ENCODE results near the gene FOS. TPM values are rescaled to one million over a fixed set of nuclear protein-coding genes. Genes with fewer than 3 reads are reported as not detected.

FOS gene
- total and polyA plus RNA-seq, 12 donors, result 47.9 to 393 (median 118) TPM

GRCh38 chr14:75329369-75329768, 50.7 kb downstream of the FOS start:
- H3K9me3 ChIP-seq (replicated peaks in 1 of 3), result no peaks in the 10 kb centered on the region
- H3K4me3 ChIP-seq, result no peak overlapping the region
- no peaks in the 10 kb centered on the region for H3K36me3 ChIP-seq (replicated peaks in 1 of 2)
- intact Hi-C loops (cut with DNase I), result no loop called here
- H3K27me3 ChIP-seq, result no peaks in the 10 kb centered on the region
- no peak for DNase-seq
- H3K4me1 ChIP-seq (replicated peaks in 1 of 2), result peaks cover 3 to 7% of the 10 kb centered on the region in 2 donors
- TF ChIP-seq, protein P1, sequence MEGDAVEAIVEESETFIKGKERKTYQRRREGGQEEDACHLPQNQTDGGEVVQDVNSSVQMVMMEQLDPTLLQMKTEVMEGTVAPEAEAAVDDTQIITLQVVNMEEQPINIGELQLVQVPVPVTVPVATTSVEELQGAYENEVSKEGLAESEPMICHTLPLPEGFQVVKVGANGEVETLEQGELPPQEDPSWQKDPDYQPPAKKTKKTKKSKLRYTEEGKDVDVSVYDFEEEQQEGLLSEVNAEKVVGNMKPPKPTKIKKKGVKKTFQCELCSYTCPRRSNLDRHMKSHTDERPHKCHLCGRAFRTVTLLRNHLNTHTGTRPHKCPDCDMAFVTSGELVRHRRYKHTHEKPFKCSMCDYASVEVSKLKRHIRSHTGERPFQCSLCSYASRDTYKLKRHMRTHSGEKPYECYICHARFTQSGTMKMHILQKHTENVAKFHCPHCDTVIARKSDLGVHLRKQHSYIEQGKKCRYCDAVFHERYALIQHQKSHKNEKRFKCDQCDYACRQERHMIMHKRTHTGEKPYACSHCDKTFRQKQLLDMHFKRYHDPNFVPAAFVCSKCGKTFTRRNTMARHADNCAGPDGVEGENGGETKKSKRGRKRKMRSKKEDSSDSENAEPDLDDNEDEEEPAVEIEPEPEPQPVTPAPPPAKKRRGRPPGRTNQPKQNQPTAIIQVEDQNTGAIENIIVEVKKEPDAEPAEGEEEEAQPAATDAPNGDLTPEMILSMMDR (IDR thresholded peaks at IDR 0.05), result no peak
- no peak for TF ChIP-seq POLR2A (IDR thresholded peaks at IDR 0.05)
- H3K27ac ChIP-seq, result no peak overlapping the region

GRCh38 chr14:75331471-75331870, 52.8 kb downstream of the FOS start:
- TF ChIP-seq, protein P1 (IDR thresholded peaks at IDR 0.05), result no peak
- TF ChIP-seq POLR2A (IDR thresholded peaks at IDR 0.05), result no peak
- H3K4me1 ChIP-seq (replicated peaks in 1 of 2), result peaks cover 15 to 16% of the 10 kb centered on the region in 2 donors
- H3K27me3 ChIP-seq, result no peaks in the 10 kb centered on the region
- H3K4me3 ChIP-seq, result no peak overlapping the region
- H3K9me3 ChIP-seq (replicated peaks in 1 of 3), result no peaks in the 10 kb centered on the region
- WGBS, 4 donors, result 81 to 92% (median 88%) methylated on average over 1 of the region's 1 CpG
- H3K36me3 ChIP-seq (replicated peaks in 1 of 2), result no peaks in the 10 kb centered on the region
- DNase-seq, result no peak
- no peak overlapping the region for H3K27ac ChIP-seq
- intact Hi-C loops (cut with DNase I), result no loop called here

Small RNAs within 50 kb of the gene (small RNA-seq; reads per million reads assigned to genes)
- gene RF00004, result 0 reads per million in 2 donors

Other genes with a start within 250 kb of the FOS start
- 10 to 100 TPM; 22.2 to 51.4 (median 27.7) TPM for gene MLH3, start 227.4 kb upstream of the FOS start, total RNA-seq
- gene MLH3, start 227.4 kb upstream of the FOS start, polyA plus RNA-seq, result 10 to 100 TPM; 25.6 to 47.9 (median 46.8) TPM
- gene ACYP1, start 214.8 kb upstream of the FOS start, total RNA-seq, result 10 to 100 TPM; 11.5 to 36.5 (median 17.8) TPM
- 10 to 100 TPM; 23.2 to 73.0 (median 66.8) TPM for gene ACYP1, start 214.8 kb upstream of the FOS start, polyA plus RNA-seq
- 1 to 10 TPM; 1.9 to 9.5 (median 5.3) TPM for gene ZC2HC1C, start 209.2 kb upstream of the FOS start, total RNA-seq
- 10 to 100 TPM in 1 of 3 donors, 1 to 10 TPM in 2; 6.1 to 12.1 (median 6.8) TPM for gene ZC2HC1C, start 209.2 kb upstream of the FOS start, polyA plus RNA-seq
- gene NEK9, start 151.8 kb upstream of the FOS start, total RNA-seq, result 100 to 1,000 TPM in 4 of 9 donors, 10 to 100 TPM in 5; 39.2 to 165 (median 77.1) TPM
- 10 to 100 TPM; 51.7 to 73.6 (median 62.6) TPM for gene NEK9, start 151.8 kb upstream of the FOS start, polyA plus RNA-seq
- gene TMED10, start 102.2 kb upstream of the FOS start, total RNA-seq, result 100 to 1,000 TPM; 156 to 509 (median 354) TPM
- 100 to 1,000 TPM in 1 of 3 donors, 10 to 100 TPM in 2; 33.7 to 532 (median 65.3) TPM for gene TMED10, start 102.2 kb upstream of the FOS start, polyA plus RNA-seq
- 10 to 100 TPM in 8 of 9 donors, 1 to 10 TPM in 1; 6.8 to 59.8 (median 33.0) TPM for gene JDP2, start 149.2 kb downstream of the FOS start, total RNA-seq
- 10 to 100 TPM; 11.6 to 32.6 (median 12.4) TPM for gene JDP2, start 149.2 kb downstream of the FOS start, polyA plus RNA-seq
- gene BATF, start 243.6 kb downstream of the FOS start, total RNA-seq, result 1 to 10 TPM in 6 of 9 donors, under 1 TPM in 3; 0.67 to 4.7 (median 2.5) TPM
- gene BATF, start 243.6 kb downstream of the FOS start, polyA plus RNA-seq, result 10 to 100 TPM in 1 of 3 donors, 1 to 10 TPM in 1, under 1 TPM in 1; 0.64 to 11.4 (median 7.2) TPM